ENCODE measurements around the gene MAN1B1. TPM values are rescaled to one million over a fixed set of nuclear protein-coding genes. Genes with fewer than 3 reads are reported as not detected.

Gene MAN1B1
- total RNA-seq, 4 donors from 2014 or later, result 26.1 to 30.2 (median 29.3) TPM

- no peaks in the 10 kb centered on the region for H3K9me3 ChIP-seq
- WGBS, 2 donors (ENCODE audit: low coverage in 1 of 2), result no CpG with 5 or more reads among the region's 32 CpGs
- TF ChIP-seq EP300 (IDR thresholded peaks at IDR 0.05) (no peak), POLR2AphosphoS5 (IDR thresholded peaks at IDR 0.05) (no peak), POLR2A (IDR thresholded peaks at IDR 0.05) (no peak)
- TF ChIP-seq, protein P1, sequence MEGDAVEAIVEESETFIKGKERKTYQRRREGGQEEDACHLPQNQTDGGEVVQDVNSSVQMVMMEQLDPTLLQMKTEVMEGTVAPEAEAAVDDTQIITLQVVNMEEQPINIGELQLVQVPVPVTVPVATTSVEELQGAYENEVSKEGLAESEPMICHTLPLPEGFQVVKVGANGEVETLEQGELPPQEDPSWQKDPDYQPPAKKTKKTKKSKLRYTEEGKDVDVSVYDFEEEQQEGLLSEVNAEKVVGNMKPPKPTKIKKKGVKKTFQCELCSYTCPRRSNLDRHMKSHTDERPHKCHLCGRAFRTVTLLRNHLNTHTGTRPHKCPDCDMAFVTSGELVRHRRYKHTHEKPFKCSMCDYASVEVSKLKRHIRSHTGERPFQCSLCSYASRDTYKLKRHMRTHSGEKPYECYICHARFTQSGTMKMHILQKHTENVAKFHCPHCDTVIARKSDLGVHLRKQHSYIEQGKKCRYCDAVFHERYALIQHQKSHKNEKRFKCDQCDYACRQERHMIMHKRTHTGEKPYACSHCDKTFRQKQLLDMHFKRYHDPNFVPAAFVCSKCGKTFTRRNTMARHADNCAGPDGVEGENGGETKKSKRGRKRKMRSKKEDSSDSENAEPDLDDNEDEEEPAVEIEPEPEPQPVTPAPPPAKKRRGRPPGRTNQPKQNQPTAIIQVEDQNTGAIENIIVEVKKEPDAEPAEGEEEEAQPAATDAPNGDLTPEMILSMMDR (IDR thresholded peaks at IDR 0.05), result no peak
- H3K4me1 ChIP-seq, result peaks cover 0 to 34% (median 16%) of the 10 kb centered on the region in 3 donors
- no peak for ATAC-seq
- H3K36me3 ChIP-seq, result peaks cover 0 to 58% of the 10 kb centered on the region in 2 donors
- peaks cover 10% of the 10 kb centered on the region for H3K27me3 ChIP-seq
- H3K4me3 ChIP-seq, result no peak overlapping the region
- H3K27ac ChIP-seq, result no peak overlapping the region
Measured at GRCh38 chr9:137039611-137040366, 47.0 kb upstream of the MAN1B1 start.

DNA sequence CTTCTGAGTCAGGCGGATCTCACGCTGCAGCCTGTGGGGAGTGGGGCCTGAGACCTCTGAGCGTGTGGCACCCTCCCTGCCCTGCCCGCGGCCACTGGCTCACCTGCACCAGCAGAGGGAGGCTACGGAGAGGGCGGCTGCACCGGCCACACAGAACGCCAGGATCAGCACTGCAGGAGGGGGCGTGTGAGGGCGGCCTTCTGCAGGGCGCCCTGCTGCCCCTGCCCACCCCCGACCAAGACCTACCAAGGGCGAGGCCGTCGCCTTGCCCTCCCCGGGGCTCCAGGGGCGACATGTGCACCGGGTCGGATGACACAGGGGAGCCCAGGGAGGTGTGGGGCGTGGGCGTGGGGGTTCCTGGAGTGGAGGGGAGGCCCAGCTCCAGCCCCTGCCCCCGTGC lies 46.2 kb upstream of the MAN1B1 start:
- no peak for ATAC-seq
- H3K36me3 ChIP-seq, result peaks cover 0 to 58% of the 10 kb centered on the region in 2 donors
- peak overlapping the region in 2 of 4 donors; percentile 5 to 50 for H3K27ac ChIP-seq
- TF ChIP-seq, protein P1 (IDR thresholded peaks at IDR 0.05), result no peak
- TF ChIP-seq POLR2AphosphoS5 (IDR thresholded peaks at IDR 0.05), result no peak
- no peak for TF ChIP-seq POLR2A (IDR thresholded peaks at IDR 0.05)
- no peak for TF ChIP-seq EP300 (IDR thresholded peaks at IDR 0.05)
- peaks cover 2% of the 10 kb centered on the region for H3K27me3 ChIP-seq
- H3K9me3 ChIP-seq, result no peaks in the 10 kb centered on the region
- no CpG with 5 or more reads among the region's 23 CpGs for WGBS, 2 donors (ENCODE audit: low coverage in 1 of 2)
- H3K4me1 ChIP-seq, result peaks cover 0 to 33% (median 13%) of the 10 kb centered on the region in 3 donors
- H3K4me3 ChIP-seq, result peak overlapping the region in 1 of 2 donors; percentile 22

- H3K27me3 ChIP-seq, result no peaks in the 10 kb centered on the region
- TF ChIP-seq POLR2AphosphoS5 (IDR thresholded peaks at IDR 0.05) (no peak), POLR2A (IDR thresholded peaks at IDR 0.05) (no peak), EP300 (IDR thresholded peaks at IDR 0.05) (no peak)
- TF ChIP-seq, protein P1 (IDR thresholded peaks at IDR 0.05), result no peak
- peaks cover 0 to 58% of the 10 kb centered on the region in 2 donors for H3K36me3 ChIP-seq
- no peaks in the 10 kb centered on the region for H3K9me3 ChIP-seq
- WGBS, 2 donors (ENCODE audit: low coverage in 1 of 2), result 68% methylated on average over 5 of the region's 16 CpGs; no CpG with 5 or more reads in 1 of the 2 donors
- H3K4me3 ChIP-seq, result peak overlapping the region in 1 of 2 donors; percentile 22
- peaks cover 0 to 33% (median 12%) of the 10 kb centered on the region in 3 donors for H3K4me1 ChIP-seq
- H3K27ac ChIP-seq, result peak overlapping the region in 2 of 4 donors; percentile 5 to 50
- ATAC-seq, result no peak
Measured at GRCh38 chr9:137041124-137041523, 45.7 kb upstream of the MAN1B1 start.

DNA sequence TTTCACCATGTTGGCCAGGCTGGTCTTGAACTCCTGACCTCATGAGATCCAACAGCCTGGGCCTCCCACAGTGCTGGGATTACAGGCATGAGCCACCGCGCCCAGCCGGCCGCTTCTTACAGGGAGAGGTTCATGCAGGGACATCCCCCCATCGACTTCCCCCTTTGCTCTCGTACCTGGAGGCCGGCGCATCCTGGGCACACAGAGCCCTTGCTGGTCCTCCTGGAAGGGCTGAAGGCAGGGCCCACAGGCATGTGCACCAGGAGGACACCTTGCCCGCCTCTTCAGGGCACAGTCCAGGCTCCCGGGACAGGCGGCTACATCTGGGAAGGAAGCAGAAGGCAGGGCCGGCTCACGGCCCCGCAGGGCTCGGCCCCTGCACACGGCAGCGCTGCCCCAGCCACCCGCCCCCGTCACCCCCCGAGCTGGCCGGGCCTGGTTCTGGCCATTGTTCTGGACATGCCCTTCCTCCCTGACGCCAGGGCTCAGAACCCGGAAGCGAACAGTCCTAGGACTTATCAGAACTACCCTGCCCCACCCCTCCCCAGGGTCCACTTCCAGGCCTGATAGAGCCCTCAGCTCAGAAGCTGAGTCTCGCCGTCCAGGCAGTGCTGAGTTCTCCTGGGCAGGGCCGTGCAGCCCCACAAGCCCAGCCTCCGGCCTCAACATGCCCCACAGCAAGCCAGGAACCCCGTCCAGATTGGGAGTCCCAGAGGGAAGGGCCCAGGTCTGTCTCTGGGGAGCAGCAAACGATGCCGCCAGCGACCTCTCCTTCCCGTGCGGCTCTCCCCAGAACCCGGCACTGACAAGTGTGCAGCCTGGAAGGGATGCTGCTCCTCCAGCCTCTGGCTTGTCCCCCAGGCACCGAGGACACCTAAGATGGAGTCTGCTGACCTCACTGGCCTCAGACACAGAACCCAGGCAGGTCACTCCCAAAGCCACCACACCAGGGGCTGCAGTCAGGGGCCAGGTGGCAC lies 43.7 kb upstream of the MAN1B1 start:
- peaks cover 0 to 41% (median 12%) of the 10 kb centered on the region in 3 donors for H3K4me1 ChIP-seq
- H3K9me3 ChIP-seq, result no peaks in the 10 kb centered on the region
- H3K27ac ChIP-seq, result peak overlapping the region in 3 of 4 donors; percentile 43 to 83 (median 75)
- H3K27me3 ChIP-seq, result peaks cover 15% of the 10 kb centered on the region
- peak overlapping the region in 1 of 2 donors; percentile 73 for H3K4me3 ChIP-seq
- ATAC-seq, result peak; percentile 35
- peaks cover 0 to 48% of the 10 kb centered on the region in 2 donors for H3K36me3 ChIP-seq
- WGBS, 2 donors (ENCODE audit: low coverage in 1 of 2), result no CpG with 5 or more reads among the region's 36 CpGs
- TF ChIP-seq POLR2A (IDR thresholded peaks at IDR 0.05), result no peak
- TF ChIP-seq, protein P1 (IDR thresholded peaks at IDR 0.05), result no peak
- no peak for TF ChIP-seq EP300 (IDR thresholded peaks at IDR 0.05)
- no peak for TF ChIP-seq POLR2AphosphoS5 (IDR thresholded peaks at IDR 0.05)
